Esophagus muscularis mucosa (tissue), 3 donors: Measurements from ENCODE around the gene ADAMTS2.

Source experiments
- EP300 ChIP-seq: sonication (generic); formaldehyde crosslinking; IDR thresholded peaks from one replicate; pipeline ENCODE4 v1.6.1; 2017; ENCODE audit warnings: antibody characterized with exemption
- TF ChIP-seq, protein P1 (sequence below), 3 experiments: fragments of 200-600 bp in 2 of 3; fragments of 450-650 bp in 1 of 3; sonication (generic) in 2 of 3; IDR thresholded peaks; one replicate each; pipeline ENCODE4 v1.5.1; 2017 to 2019; ENCODE audit warnings: antibody characterized with exemption in 3 of 3, mild to moderate bottlenecking in 2 of 3, moderate library complexity in 1 of 3

DNA sequence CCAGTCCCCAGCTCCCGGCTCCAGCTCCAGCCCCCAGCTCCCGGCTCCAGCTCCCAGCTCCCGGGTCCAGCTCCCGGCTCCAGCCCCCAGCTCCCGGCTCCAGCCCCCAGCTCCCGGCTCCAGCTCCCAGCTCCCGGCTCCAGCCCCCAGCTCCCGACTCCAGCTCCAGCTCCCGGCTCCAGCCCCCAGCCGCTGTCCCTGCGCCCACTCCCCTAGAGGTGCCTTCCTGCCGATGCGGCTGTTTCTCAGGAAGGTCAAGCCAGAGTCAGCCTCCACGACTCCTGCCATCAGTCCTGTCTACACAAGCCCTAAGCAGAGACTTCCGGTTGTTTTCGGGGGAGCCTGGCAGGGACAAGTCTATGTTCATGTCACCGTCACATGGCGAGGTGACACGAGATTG, 210.3 kb downstream of the ADAMTS2 start:
- TF ChIP-seq, protein P1, sequence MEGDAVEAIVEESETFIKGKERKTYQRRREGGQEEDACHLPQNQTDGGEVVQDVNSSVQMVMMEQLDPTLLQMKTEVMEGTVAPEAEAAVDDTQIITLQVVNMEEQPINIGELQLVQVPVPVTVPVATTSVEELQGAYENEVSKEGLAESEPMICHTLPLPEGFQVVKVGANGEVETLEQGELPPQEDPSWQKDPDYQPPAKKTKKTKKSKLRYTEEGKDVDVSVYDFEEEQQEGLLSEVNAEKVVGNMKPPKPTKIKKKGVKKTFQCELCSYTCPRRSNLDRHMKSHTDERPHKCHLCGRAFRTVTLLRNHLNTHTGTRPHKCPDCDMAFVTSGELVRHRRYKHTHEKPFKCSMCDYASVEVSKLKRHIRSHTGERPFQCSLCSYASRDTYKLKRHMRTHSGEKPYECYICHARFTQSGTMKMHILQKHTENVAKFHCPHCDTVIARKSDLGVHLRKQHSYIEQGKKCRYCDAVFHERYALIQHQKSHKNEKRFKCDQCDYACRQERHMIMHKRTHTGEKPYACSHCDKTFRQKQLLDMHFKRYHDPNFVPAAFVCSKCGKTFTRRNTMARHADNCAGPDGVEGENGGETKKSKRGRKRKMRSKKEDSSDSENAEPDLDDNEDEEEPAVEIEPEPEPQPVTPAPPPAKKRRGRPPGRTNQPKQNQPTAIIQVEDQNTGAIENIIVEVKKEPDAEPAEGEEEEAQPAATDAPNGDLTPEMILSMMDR (IDR thresholded peaks at IDR 0.05): no peak
- no peak for TF ChIP-seq EP300
